Spleen (tissue), 7 donors: ENCODE data around the gene ELF4.
A peak's percentile ranks its signal among the peaks of the same experiment; 100 is the strongest.

Experiments used
- POLR2A ChIP-seq, 3 donors: fragments of 450-650 bp; IDR thresholded peaks; one replicate each; pipeline ENCODE4 v1.5.1; 2017; ENCODE audit warnings: antibody characterized with exemption in 3 of 3, mild to moderate bottlenecking in 1 of 3
- POLR2AphosphoS5 ChIP-seq, 3 donors: sonication (generic); formaldehyde crosslinking; IDR thresholded peaks; one replicate each; pipeline ENCODE4 v1.5.1; 2017; ENCODE audit warnings: antibody characterized with exemption in 3 of 3
- TF ChIP-seq, protein P1 (sequence below), 11 experiments: fragments of 200-600 bp in 7 of 11; fragments of 450-650 bp in 4 of 11; sonication (generic) in 4 of 11; IDR thresholded peaks in 8 of 11; conservative IDR thresholded peaks in 3 of 11; 1 replicate in 7 of 11; 2 replicates in 4 of 11; pipeline versions ENCODE4 v1.4.0 to v1.8.0; 2016 to 2021; ENCODE audit warnings: antibody characterized with exemption in 11 of 11, inconsistent platforms in 4 of 11, mild to moderate bottlenecking in 1 of 11
- donor health status: DM: no; HTN: no; CAD: no; lungs with moderate emphysema.
- donor health status: DM: no; HTN: no; CAD: no.
- donor health status: DM: no; HTN: no; CAD: no.

DNA sequence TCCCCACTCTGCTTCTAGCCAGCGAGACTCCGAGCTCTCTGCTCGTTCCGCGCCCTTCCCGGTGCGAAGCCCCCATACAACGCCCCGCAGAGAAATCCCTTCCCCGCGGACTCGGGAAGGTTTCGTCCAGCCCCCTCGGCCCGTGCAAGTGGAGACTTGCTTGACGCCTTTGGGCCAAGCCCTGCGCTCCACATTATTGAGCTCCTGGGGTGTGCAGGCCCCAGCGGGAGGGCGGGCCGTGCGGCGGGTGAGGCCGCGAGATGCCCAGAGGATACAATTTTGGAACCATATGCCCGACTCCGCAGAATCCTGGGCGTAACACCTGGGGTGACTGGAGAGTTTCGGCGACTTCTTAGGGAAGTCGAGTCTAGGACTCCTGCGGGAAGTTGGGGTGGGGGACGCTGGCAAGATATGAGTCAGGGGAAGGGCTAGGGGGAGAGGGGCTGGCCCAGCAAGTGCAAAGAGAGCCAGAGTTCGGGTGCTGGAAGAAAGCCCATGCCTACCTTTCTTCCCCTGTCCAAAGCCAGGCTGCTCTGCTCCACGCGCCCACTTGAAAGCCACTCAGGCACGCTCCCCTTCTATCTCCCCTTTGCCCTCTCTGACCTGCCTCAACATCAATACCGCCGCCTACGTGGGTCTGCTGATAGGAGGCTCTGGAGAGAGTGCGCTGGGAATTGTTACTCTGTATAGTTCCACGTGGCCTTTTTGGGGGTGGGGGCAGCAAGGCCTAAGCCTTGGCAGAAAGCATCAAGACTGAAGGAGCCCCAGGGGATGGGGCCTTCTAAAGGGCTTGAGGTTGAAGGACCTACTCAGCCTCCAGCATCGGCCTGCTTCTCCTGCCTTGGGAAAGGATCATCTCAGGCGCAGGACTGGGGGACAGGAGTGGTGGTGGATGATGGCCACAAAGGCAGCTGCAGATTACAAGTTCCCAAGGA, 1.2 kb upstream of the ELF4 start:
- TF ChIP-seq POLR2A (IDR thresholded peaks at IDR 0.05) (no peak), POLR2AphosphoS5 (IDR thresholded peaks at IDR 0.05) (peak in 1 of 3 donors; percentile 6)
- TF ChIP-seq, protein P1, sequence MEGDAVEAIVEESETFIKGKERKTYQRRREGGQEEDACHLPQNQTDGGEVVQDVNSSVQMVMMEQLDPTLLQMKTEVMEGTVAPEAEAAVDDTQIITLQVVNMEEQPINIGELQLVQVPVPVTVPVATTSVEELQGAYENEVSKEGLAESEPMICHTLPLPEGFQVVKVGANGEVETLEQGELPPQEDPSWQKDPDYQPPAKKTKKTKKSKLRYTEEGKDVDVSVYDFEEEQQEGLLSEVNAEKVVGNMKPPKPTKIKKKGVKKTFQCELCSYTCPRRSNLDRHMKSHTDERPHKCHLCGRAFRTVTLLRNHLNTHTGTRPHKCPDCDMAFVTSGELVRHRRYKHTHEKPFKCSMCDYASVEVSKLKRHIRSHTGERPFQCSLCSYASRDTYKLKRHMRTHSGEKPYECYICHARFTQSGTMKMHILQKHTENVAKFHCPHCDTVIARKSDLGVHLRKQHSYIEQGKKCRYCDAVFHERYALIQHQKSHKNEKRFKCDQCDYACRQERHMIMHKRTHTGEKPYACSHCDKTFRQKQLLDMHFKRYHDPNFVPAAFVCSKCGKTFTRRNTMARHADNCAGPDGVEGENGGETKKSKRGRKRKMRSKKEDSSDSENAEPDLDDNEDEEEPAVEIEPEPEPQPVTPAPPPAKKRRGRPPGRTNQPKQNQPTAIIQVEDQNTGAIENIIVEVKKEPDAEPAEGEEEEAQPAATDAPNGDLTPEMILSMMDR (IDR thresholded peaks at IDR 0.05 in 8 of 11, conservative IDR thresholded peaks at IDR 0.05 in 3 of 11) = no peak
